Measurements from ENCODE around the gene MRS2. TPM values are rescaled to one million over a fixed set of nuclear protein-coding genes. Genes with fewer than 3 reads are reported as not detected.

Gene MRS2
- total RNA-seq, 2 donors from 2014 or later: 27.1 to 27.5 TPM

GRCh38 chr6:24426729-24427446 is 24.2 kb downstream of the MRS2 start:
- Histone ChIP-seq H3K36me3 (peaks cover 0 to 2% of the 10 kb centered on the region in 2 donors), H3K27ac (no peak overlapping the region), H3K4me3 (no peak overlapping the region), H3K4me1 (replicated peaks) (no peaks in the 10 kb centered on the region), H3K27me3 (replicated peaks; ENCODE audit: insufficient read depth) (no peaks in the 10 kb centered on the region), H3K9me3 (no peaks in the 10 kb centered on the region)
- no peak for DNase-seq (ENCODE audit: low spot score)
- intact Hi-C loops (cut with DNase I): no loop called here
- 80% methylated on average over 10 of the region's 10 CpGs for WGBS
- TF ChIP-seq POLR2A (IDR thresholded peaks at IDR 0.05): no peak

GRCh38 chr6:24428615-24429014 is 25.9 kb downstream of the MRS2 start:
- intact Hi-C loops (cut with DNase I): no loop called here
- WGBS: 79% methylated on average over 2 of the region's 2 CpGs
- Histone ChIP-seq H3K27me3 (replicated peaks; ENCODE audit: insufficient read depth) (no peaks in the 10 kb centered on the region), H3K4me3 (no peak overlapping the region), H3K9me3 (no peaks in the 10 kb centered on the region), H3K27ac (no peak overlapping the region), H3K36me3 (peaks cover 0 to 2% of the 10 kb centered on the region in 2 donors), H3K4me1 (replicated peaks) (no peaks in the 10 kb centered on the region)
- DNase-seq (ENCODE audit: low spot score): no peak
- TF ChIP-seq POLR2A (IDR thresholded peaks at IDR 0.05): no peak
- TF ChIP-seq, protein P1, sequence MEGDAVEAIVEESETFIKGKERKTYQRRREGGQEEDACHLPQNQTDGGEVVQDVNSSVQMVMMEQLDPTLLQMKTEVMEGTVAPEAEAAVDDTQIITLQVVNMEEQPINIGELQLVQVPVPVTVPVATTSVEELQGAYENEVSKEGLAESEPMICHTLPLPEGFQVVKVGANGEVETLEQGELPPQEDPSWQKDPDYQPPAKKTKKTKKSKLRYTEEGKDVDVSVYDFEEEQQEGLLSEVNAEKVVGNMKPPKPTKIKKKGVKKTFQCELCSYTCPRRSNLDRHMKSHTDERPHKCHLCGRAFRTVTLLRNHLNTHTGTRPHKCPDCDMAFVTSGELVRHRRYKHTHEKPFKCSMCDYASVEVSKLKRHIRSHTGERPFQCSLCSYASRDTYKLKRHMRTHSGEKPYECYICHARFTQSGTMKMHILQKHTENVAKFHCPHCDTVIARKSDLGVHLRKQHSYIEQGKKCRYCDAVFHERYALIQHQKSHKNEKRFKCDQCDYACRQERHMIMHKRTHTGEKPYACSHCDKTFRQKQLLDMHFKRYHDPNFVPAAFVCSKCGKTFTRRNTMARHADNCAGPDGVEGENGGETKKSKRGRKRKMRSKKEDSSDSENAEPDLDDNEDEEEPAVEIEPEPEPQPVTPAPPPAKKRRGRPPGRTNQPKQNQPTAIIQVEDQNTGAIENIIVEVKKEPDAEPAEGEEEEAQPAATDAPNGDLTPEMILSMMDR (IDR thresholded peaks at IDR 0.05): no peak
- no peak for TF ChIP-seq POLR2AphosphoS5 (IDR thresholded peaks at IDR 0.05)

GRCh38 chr6:24429146-24429545 is 26.4 kb downstream of the MRS2 start:
- no peaks in the 10 kb centered on the region for H3K4me1 ChIP-seq (replicated peaks)
- H3K9me3 ChIP-seq: no peaks in the 10 kb centered on the region
- H3K4me3 ChIP-seq: no peak overlapping the region
- TF ChIP-seq POLR2A (IDR thresholded peaks at IDR 0.05) (no peak), POLR2AphosphoS5 (IDR thresholded peaks at IDR 0.05) (no peak)
- TF ChIP-seq, protein P1 (IDR thresholded peaks at IDR 0.05): no peak
- H3K27me3 ChIP-seq (replicated peaks; ENCODE audit: insufficient read depth): no peaks in the 10 kb centered on the region
- intact Hi-C loops (cut with DNase I): no loop called here
- peaks cover 0 to 2% of the 10 kb centered on the region in 2 donors for H3K36me3 ChIP-seq
- no peak overlapping the region for H3K27ac ChIP-seq
- no peak for DNase-seq (ENCODE audit: low spot score)
- 71% methylated on average over 3 of the region's 3 CpGs for WGBS

GRCh38 chr6:24430086-24430485 is 27.4 kb downstream of the MRS2 start:
- TF ChIP-seq, protein P1 (IDR thresholded peaks at IDR 0.05): no peak
- Histone ChIP-seq H3K4me3 (no peak overlapping the region), H3K36me3 (no peaks in the 10 kb centered on the region), H3K27ac (no peak overlapping the region), H3K27me3 (replicated peaks; ENCODE audit: insufficient read depth) (no peaks in the 10 kb centered on the region), H3K9me3 (no peaks in the 10 kb centered on the region), H3K4me1 (replicated peaks) (no peaks in the 10 kb centered on the region)
- no peak for DNase-seq (ENCODE audit: low spot score)
- WGBS: 76% methylated on average over 3 of the region's 3 CpGs
- intact Hi-C loops (cut with DNase I): no loop called here

- TF ChIP-seq, protein P1 (IDR thresholded peaks at IDR 0.05): peak in 3 of 4 experiments; percentile 53 to 80 (median 62)
- TF ChIP-seq POLR2A (IDR thresholded peaks at IDR 0.05) (no peak), POLR2AphosphoS5 (IDR thresholded peaks at IDR 0.05) (no peak)
- Histone ChIP-seq H3K27ac (no peak overlapping the region), H3K4me3 (no peak overlapping the region), H3K9me3 (no peaks in the 10 kb centered on the region), H3K4me1 (replicated peaks) (no peaks in the 10 kb centered on the region), H3K36me3 (no peaks in the 10 kb centered on the region), H3K27me3 (replicated peaks; ENCODE audit: insufficient read depth) (no peaks in the 10 kb centered on the region)
- intact Hi-C loops (cut with DNase I): no loop called here
- WGBS: 66% methylated on average over 1 of the region's 1 CpG
- DNase-seq (ENCODE audit: low spot score): no peak
Measured at GRCh38 chr6:24431045-24431451, 28.3 kb downstream of the MRS2 start.
